Activated CD8-positive, alpha-beta T cell treated with anti-CD3 and anti-CD28 coated beads for 36 hours (primary cell): ENCODE data around the gene PAQR6. TPM values are rescaled to one million over a fixed set of nuclear protein-coding genes. Genes with fewer than 3 reads are reported as not detected.

Source experiments
- ATAC-seq: fragments of 200-7000 bp; cut with Tn5 transposase; one replicate; pipeline ENCODE4 v1.10.0; 2021; ENCODE audit warnings: mild to moderate bottlenecking, moderate library complexity
- CTCF ChIA-PET: fragments of 350-600 bp; sonication (Branson Sonifier 250); formaldehyde crosslinking; loops from one replicate; lab custom pipeline; 2021; ENCODE audit warnings: antibody characterized with exemption; lab: Charles Lee
- POLR2A ChIA-PET: fragments of 350-600 bp; sonication (Branson Sonifier 250); formaldehyde crosslinking; loops from one replicate; lab custom pipeline; 2021; ENCODE audit warnings: antibody characterized with exemption; lab: Charles Lee
- DNase-seq: peaks from one replicate; pipeline ENCODE4 v3.0.0-alpha.2; 2020
- H3K27ac Mint-ChIP-seq: one replicate; pipeline ENCODE4 v1.8.0; 2021; ENCODE audit warnings: mild to moderate bottlenecking, mixed read lengths
- H3K27me3 Mint-ChIP-seq: one replicate; pipeline ENCODE4 v1.8.0; 2021; ENCODE audit warnings: mixed read lengths
- H3K36me3 Mint-ChIP-seq: one replicate; pipeline ENCODE4 v1.8.0; 2021; ENCODE audit warnings: low read depth, mixed read lengths
- H3K4me1 Mint-ChIP-seq: one replicate; pipeline ENCODE4 v1.8.0; 2021; ENCODE audit warnings: low read depth, mixed read lengths
- H3K4me3 Mint-ChIP-seq: one replicate; pipeline ENCODE4 v1.8.0; 2021; ENCODE audit warnings: mild to moderate bottlenecking, moderate library complexity, mixed read lengths
- H3K9me3 Mint-ChIP-seq: one replicate; pipeline ENCODE4 v1.8.0; 2021; ENCODE audit warnings: mixed read lengths
- CTCF ChIP-seq: fragments of 200-600 bp; IDR thresholded peaks from one replicate; pipeline ENCODE4 v1.8.0; 2022; ENCODE audit warnings: antibody characterized with exemption, mild to moderate bottlenecking
- intact Hi-C: fragments of 100-400 bp; cut with micrococcal nuclease; formaldehyde crosslinking; loops from one replicate; pipeline ENCODE4 v1.10.0; 2022
- total RNA-seq, 2 experiments: library from RNA; stranded (reverse); gene quantifications; one replicate each; pipeline ENCODE4 v1.2.3, GENCODE V29; 2021

Gene PAQR6
- total RNA-seq, 2 experiments from 2014 or later = 4.7 to 5.0 TPM

GRCh38 chr1:156249593-156249992 is 1.7 kb upstream of the PAQR6 start:
- TF ChIP-seq CTCF = no peak
- intact Hi-C loops = no loop called here
- peak overlapping the region; percentile 30 for H3K27ac Mint-ChIP-seq
- peaks cover 17% of the 10 kb centered on the region for H3K4me1 Mint-ChIP-seq
- DNase-seq = no peak
- peaks cover 15% of the 10 kb centered on the region for H3K36me3 Mint-ChIP-seq
- ChIA-PET POLR2A (interaction anchor here (0.7 to 1.1 kb wide), 5 partner anchors 12 to 65 kb away, joined by 3 read pairs; no protein-coding TSS in a partner anchor), CTCF (no interaction called here)
- H3K4me3 Mint-ChIP-seq = no peak overlapping the region
- H3K27me3 Mint-ChIP-seq = no peaks in the 10 kb centered on the region
- ATAC-seq = no peak
- H3K9me3 Mint-ChIP-seq = no peaks in the 10 kb centered on the region

- POLR2A ChIA-PET = interaction anchor here (0.9 to 1.4 kb wide), 3 partner anchors 15 to 19 kb away, joined by 3 to 5 read pairs (median 4); no protein-coding TSS in a partner anchor
Measured at GRCh38 chr1:156248323-156248683, 447 bp upstream of the PAQR6 start.

GRCh38 chr1:156246781-156247459 is 936 bp downstream of the PAQR6 start:
- no peak for DNase-seq
- Mint-ChIP-seq H3K27ac (no peak overlapping the region), H3K27me3 (no peaks in the 10 kb centered on the region), H3K9me3 (no peaks in the 10 kb centered on the region), H3K36me3 (peaks cover 3% of the 10 kb centered on the region), H3K4me1 (peaks cover 17% of the 10 kb centered on the region), H3K4me3 (no peak overlapping the region)
- POLR2A ChIA-PET = interaction anchor here (0.7 to 2.4 kb wide), 9 partner anchors 10 to 155 kb away, joined by 3 to 6 read pairs (median 3); no protein-coding TSS in a partner anchor
- CTCF ChIA-PET = interaction anchor here (1.1 to 2.7 kb wide), 5 partner anchors 20 to 181 kb away, joined by 4 to 10 read pairs (median 4); partner anchors contain the start of gene TMEM79
- no peak for TF ChIP-seq CTCF
- peak; percentile 5 for ATAC-seq
- intact Hi-C loops = no loop called here

More at GRCh38 chr1:156248323-156248683, 447 bp upstream of the PAQR6 start:
- Mint-ChIP-seq H3K4me3 (no peak overlapping the region), H3K27me3 (no peaks in the 10 kb centered on the region), H3K36me3 (peaks cover 9% of the 10 kb centered on the region), H3K4me1 (peaks cover 17% of the 10 kb centered on the region), H3K9me3 (no peaks in the 10 kb centered on the region), H3K27ac (no peak overlapping the region)
- CTCF ChIA-PET = interaction anchor here (1.0 kb wide), 1 partner anchor 35 kb away, joined by 3 read pairs; the partner anchor contains the start of gene SMG5
- intact Hi-C loops = no loop called here
- TF ChIP-seq CTCF = no peak
- ATAC-seq (no peak), DNase-seq (no peak)

GRCh38 chr1:156246241-156246780 is 1.5 kb downstream of the PAQR6 start:
- no peak for TF ChIP-seq CTCF
- peaks cover 17% of the 10 kb centered on the region for H3K4me1 Mint-ChIP-seq
- DNase-seq (no peak), ATAC-seq (peak; percentile 5)
- no peaks in the 10 kb centered on the region for H3K27me3 Mint-ChIP-seq
- peak overlapping the region; percentile 13 for H3K27ac Mint-ChIP-seq
- H3K4me3 Mint-ChIP-seq = peak overlapping the region; percentile 10
- POLR2A ChIA-PET = interaction anchor here (0.6 to 2.4 kb wide), 17 partner anchors 8 to 396 kb away, joined by 3 to 11 read pairs (median 4); partner anchors contain the start of genes SMG5 and TMEM79
- intact Hi-C loops = no loop called here
- CTCF ChIA-PET = interaction anchor here (0.9 to 2.7 kb wide), 6 partner anchors 20 to 180 kb away, joined by 3 to 10 read pairs (median 4); partner anchors contain the start of gene TMEM79
- no peaks in the 10 kb centered on the region for H3K9me3 Mint-ChIP-seq
- peaks cover 3% of the 10 kb centered on the region for H3K36me3 Mint-ChIP-seq
